Thoracic aorta (tissue), 2 donors: ENCODE measurements around the gene RYR1. TPM values are rescaled to one million over a fixed set of nuclear protein-coding genes. Genes with fewer than 3 reads are reported as not detected.
"Not testable (repeated sequence)": the region's sequence is repeated elsewhere in the genome, so short reads cannot be mapped to it uniquely, and the experiment has no call there.

ENCODE experiments used
- ATAC-seq: fragments of 150-250 bp; one replicate; pipeline ENCODE4 v1.8.0; 2017; ENCODE audit warnings: low read depth; ENCODE audit not compliant: insufficient number of reproducible peaks, low FRiP score
- DNase-seq: peaks from one replicate; pipeline ENCODE4 v3.0.0-alpha.2; 2020; ENCODE audit warnings: low spot score
- H3K27ac ChIP-seq, 2 donors: fragments of 200-600 bp; sonication (generic); 1 replicate in 1 of 2; 2 replicates in 1 of 2; pipeline ENCODE4 v1.5.1; 2016; ENCODE audit warnings: mild to moderate bottlenecking in 2 of 2, moderate library complexity in 2 of 2
- H3K27me3 ChIP-seq: fragments of 200-600 bp; sonication (generic); replicated peaks from 2 replicates; pipeline ENCODE4 v1.6.0; 2016; ENCODE audit warnings: mild to moderate bottlenecking; ENCODE audit not compliant: insufficient read depth
- H3K36me3 ChIP-seq: fragments of 200-600 bp; sonication (generic); one replicate; pipeline ENCODE4 v1.5.1; 2016
- H3K4me1 ChIP-seq, 2 donors: fragments of 200-600 bp; sonication (generic); 1 replicate in 1 of 2; 2 replicates in 1 of 2; pipeline versions ENCODE4 v1.5.1 to v1.6.0; 2016; ENCODE audit warnings: low read depth in 2 of 2, mild to moderate bottlenecking in 1 of 2; ENCODE audit not compliant: control insufficient read depth in 1 of 2
- H3K4me3 ChIP-seq: fragments of 200-600 bp; sonication (generic); 2 replicates; pipeline ENCODE4 v1.5.1; 2016; ENCODE audit warnings: mild to moderate bottlenecking
- H3K9me3 ChIP-seq: fragments of 200-600 bp; sonication (generic); 2 replicates; pipeline ENCODE4 v1.5.1; 2016
- total RNA-seq, 2 donors: library from RNA; depleted of rRNA; stranded (reverse); fragments of >200 nt; gene quantifications; one replicate each; pipeline versions ENCODE4 v1.1.0 to v1.2.3, GENCODE V29; 2016
- TF ChIP-seq, protein P1 (sequence below): fragments of 200-600 bp; sonication (generic); IDR thresholded peaks from one replicate; pipeline ENCODE4 v1.5.1; 2019; ENCODE audit warnings: antibody characterized with exemption

RYR1 gene
- total RNA-seq, 2 donors from 2014 or later: 3.8 to 4.3 TPM

DNA sequence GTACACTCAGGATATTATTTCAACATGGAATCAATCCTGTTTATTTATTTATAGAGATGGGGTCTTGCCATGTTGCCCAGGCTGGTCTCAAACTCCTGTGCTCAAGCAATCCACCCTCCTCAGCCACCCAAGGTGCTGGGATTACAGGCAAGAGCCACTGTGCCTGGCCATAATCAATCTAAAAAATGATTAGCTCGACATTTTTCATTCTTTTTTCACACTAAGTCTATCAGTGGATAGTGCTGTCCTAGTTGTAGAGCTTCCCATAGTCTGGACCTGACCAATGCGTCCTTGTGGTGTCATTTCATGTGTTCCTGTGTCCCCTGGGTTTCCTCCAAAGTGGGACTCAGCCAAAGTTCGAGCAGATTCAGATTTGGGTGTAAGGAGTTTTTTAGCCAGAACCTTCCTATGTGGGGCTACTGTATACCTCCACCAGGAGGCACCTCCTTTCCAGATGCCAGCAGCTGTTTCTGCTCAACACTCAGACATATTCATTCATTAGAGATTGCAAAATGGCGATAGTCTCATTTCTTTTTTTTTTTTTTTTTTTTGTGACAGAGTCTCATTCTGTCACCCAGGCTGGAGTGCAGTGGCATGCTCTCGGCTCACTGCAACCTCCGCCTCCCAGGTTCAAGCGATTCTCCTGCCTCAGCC lies 123.2 kb downstream of the RYR1 start:
- H3K27ac ChIP-seq: no peak overlapping the region
- no peak for ATAC-seq
- DNase-seq: no peak
- H3K27me3 ChIP-seq: no peaks in the 10 kb centered on the region
- no peaks in the 10 kb centered on the region for H3K9me3 ChIP-seq
- TF ChIP-seq, protein P1, sequence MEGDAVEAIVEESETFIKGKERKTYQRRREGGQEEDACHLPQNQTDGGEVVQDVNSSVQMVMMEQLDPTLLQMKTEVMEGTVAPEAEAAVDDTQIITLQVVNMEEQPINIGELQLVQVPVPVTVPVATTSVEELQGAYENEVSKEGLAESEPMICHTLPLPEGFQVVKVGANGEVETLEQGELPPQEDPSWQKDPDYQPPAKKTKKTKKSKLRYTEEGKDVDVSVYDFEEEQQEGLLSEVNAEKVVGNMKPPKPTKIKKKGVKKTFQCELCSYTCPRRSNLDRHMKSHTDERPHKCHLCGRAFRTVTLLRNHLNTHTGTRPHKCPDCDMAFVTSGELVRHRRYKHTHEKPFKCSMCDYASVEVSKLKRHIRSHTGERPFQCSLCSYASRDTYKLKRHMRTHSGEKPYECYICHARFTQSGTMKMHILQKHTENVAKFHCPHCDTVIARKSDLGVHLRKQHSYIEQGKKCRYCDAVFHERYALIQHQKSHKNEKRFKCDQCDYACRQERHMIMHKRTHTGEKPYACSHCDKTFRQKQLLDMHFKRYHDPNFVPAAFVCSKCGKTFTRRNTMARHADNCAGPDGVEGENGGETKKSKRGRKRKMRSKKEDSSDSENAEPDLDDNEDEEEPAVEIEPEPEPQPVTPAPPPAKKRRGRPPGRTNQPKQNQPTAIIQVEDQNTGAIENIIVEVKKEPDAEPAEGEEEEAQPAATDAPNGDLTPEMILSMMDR: no peak
- no peak overlapping the region for H3K4me3 ChIP-seq
- H3K36me3 ChIP-seq: no peaks in the 10 kb centered on the region
- no peaks in the 10 kb centered on the region for H3K4me1 ChIP-seq

DNA sequence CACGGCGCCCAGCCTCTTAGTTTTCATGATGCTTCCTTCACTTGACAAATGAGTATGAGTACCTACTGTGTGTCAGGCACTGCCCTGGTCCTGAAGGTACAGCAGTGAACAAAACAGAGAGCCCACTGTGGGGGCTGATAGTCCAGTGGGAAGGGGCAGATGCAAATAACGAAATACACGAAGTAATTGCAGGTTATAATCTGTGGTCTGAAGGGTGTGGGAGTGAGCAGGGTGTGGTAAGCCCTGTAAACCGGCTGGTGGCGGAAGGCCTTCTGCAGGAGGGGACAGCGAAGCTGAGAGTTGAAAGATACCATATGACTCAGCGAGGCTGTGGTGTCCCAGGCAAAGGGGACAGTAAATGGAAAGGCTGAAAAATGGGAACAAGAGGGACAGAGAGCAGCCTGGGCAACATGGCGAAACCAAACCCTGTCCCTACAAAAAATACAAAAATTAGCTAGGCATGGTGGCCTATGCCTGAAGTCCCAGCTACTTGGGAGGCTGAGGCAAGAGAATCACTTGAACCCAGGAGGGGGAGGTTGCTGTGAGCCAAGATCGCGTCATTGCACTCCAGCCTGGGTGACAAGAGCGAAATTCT lies 123.8 kb downstream of the RYR1 start:
- TF ChIP-seq, protein P1: no peak
- Histone ChIP-seq H3K27me3 (no peaks in the 10 kb centered on the region), H3K9me3 (no peaks in the 10 kb centered on the region), H3K4me3 (no peak overlapping the region), H3K4me1 (no peaks in the 10 kb centered on the region), H3K27ac (no peak overlapping the region), H3K36me3 (no peaks in the 10 kb centered on the region)
- ATAC-seq (no peak), DNase-seq (no peak)

DNA sequence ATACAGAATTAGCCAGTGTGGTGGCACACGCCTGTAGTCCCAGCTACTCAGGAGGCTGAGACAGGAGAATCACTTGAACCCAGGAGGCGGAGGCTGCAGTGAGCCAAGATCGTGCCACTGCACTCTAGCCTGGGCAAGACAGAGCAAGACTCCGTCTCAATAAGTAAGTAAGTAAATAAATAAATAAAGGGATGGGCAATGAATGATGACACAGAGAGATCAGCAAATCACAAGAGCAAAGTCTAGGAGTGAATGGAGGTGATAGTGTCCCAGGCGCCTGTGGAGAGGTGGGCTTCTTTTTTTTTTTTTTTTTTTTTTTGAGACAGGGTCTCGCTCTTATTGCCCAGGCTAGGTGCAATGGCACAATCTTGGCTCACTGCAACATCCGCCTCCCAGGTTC lies 125.4 kb downstream of the RYR1 start:
- H3K27me3 ChIP-seq, ATAC-seq, H3K27ac ChIP-seq, H3K4me3 ChIP-seq, H3K9me3 ChIP-seq, DNase-seq, H3K4me1 ChIP-seq, H3K36me3 ChIP-seq: not testable (repeated sequence)

DNA sequence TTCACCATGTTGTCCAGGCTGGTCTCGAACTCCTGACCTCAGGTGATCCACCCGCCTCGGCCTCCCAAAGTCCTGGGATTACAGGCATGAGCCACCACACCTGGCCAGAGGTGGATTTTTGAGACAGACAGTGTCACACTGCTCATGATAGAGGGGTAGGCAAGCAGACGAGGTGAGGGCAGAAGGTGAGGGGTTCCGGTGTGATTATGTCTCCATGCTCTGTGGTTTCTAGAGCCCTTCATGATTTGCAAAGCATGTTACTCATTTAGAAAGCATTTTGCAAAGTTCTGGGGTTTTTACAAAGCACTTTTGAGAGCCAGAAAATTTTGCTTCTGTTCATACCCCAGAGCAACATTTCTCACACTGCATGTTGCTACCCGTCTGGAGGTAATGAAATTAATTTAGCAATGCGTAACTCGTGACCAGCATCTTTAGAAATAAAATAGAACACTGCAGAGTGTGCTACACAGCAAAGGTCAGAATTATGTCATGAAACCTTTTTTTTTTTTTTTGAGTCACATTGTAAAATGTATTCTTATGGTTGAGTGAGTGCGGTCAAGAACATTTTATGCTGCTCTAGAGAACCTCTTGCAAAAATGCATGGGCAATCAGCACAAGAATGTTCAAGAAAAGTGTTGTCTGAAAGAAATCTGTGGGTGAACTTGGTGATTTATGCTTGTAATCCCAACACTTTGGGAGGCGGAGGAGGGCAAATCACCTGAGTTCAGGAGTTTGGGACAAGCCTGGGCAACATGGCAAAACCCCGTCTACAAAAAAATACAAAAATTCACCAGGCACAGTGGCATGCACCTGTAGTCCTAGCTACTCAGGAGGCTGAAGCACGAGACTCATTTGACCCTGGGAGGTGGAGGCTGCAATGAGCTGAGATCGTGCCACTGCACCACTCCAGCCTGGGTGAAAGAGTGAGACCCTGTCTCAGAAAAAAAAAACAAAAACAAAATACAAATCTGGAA lies 126.2 kb downstream of the RYR1 start:
- no peaks in the 10 kb centered on the region for H3K9me3 ChIP-seq
- no peaks in the 10 kb centered on the region for H3K36me3 ChIP-seq
- no peaks in the 10 kb centered on the region for H3K27me3 ChIP-seq
- DNase-seq: no peak
- no peak for ATAC-seq
- TF ChIP-seq, protein P1: no peak
- no peaks in the 10 kb centered on the region for H3K4me1 ChIP-seq
- H3K27ac ChIP-seq: no peak overlapping the region
- no peak overlapping the region for H3K4me3 ChIP-seq

DNA sequence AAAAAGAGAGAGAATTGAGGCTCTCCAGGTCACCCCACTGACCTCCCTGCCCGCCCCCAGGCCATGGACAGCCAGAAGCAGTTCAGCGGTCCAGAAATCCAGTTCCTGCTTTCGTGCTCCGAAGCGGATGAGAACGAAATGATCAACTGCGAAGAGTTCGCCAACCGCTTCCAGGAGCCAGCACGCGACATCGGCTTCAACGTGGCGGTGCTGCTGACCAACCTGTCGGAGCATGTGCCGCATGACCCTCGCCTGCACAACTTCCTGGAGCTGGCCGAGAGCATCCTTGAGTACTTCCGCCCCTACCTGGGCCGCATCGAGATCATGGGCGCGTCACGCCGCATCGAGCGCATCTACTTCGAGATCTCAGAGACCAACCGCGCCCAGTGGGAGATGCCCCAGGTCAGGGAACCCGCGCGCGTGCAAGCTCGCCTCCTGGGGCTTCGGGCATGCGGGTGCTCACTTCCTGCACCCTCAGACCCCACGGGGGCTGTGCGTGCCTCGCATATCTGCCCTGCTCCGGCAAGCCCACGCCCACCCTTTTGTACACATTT lies 127.6 kb downstream of the RYR1 start:
- TF ChIP-seq, protein P1: no peak
- no peaks in the 10 kb centered on the region for H3K4me1 ChIP-seq
- H3K36me3 ChIP-seq: no peaks in the 10 kb centered on the region
- no peaks in the 10 kb centered on the region for H3K27me3 ChIP-seq
- no peak for ATAC-seq
- H3K27ac ChIP-seq: no peak overlapping the region
- no peak overlapping the region for H3K4me3 ChIP-seq
- DNase-seq: no peak
- H3K9me3 ChIP-seq: no peaks in the 10 kb centered on the region
